OCI-LY7 (cell line): ENCODE results near the gene CDHR2. TPM values are rescaled to one million over a fixed set of nuclear protein-coding genes. Genes with fewer than 3 reads are reported as not detected.

Experiments used
- BruUV-seq: library from RNA; stranded (reverse); fragments of 400-500 nt; replicated peaks from 2 replicates; lab custom pipeline; 2021; lab: Mats Ljungman, UMichigan
- CTCF ChIA-PET: fragments of 300-600 bp; sonication (Branson Sonifier 250); formaldehyde crosslinking; loops from one replicate; lab custom pipeline; 2022; ENCODE audit warnings: antibody characterized with exemption; ENCODE audit not compliant: unreplicated experiment; lab: Charles Lee
- POLR2A ChIA-PET: fragments of 300-600 bp; sonication (Branson Sonifier 250); formaldehyde crosslinking; loops from one replicate; lab custom pipeline; 2022; ENCODE audit warnings: antibody characterized with exemption; lab: Charles Lee
- DNase-seq: peaks from one replicate; pipeline ENCODE4 v3.0.0-alpha.2; 2015; ENCODE audit warnings: low spot score
- H2AFZ ChIP-seq: fragments of 200-600 bp; sonication (generic), shearing (Covaris generic); 2 replicates; pipeline ENCODE4 v1.6.1; 2014; ENCODE audit warnings: mild to moderate bottlenecking, antibody characterized with exemption, low read length, moderate library complexity
- H3K27ac ChIP-seq: fragments of 200-600 bp; sonication (generic); 2 replicates; pipeline ENCODE4 v1.5.1; 2014; ENCODE audit warnings: mixed run types, low read depth, mild to moderate bottlenecking, moderate library complexity, low read length, inconsistent platforms; ENCODE audit not compliant: poor library complexity, severe bottlenecking
- H3K36me3 ChIP-seq: fragments of 200-600 bp; sonication (generic); 2 replicates; pipeline ENCODE4 v1.6.1; 2014; ENCODE audit warnings: mild to moderate bottlenecking, antibody characterized with exemption, low read length, moderate library complexity, mixed read lengths; ENCODE audit not compliant: insufficient read depth
- H3K4me1 ChIP-seq: fragments of 200-600 bp; sonication (generic); 2 replicates; pipeline ENCODE4 v1.5.1; 2014; ENCODE audit warnings: mild to moderate bottlenecking, low read length; ENCODE audit not compliant: insufficient read depth, poor library complexity, severe bottlenecking
- H3K4me2 ChIP-seq: fragments of 200-600 bp; sonication (generic); 2 replicates; pipeline ENCODE4 v1.6.1; 2014; ENCODE audit warnings: mild to moderate bottlenecking, low read length
- H3K4me3 ChIP-seq: fragments of 200-600 bp; sonication (generic); 2 replicates; pipeline ENCODE4 v1.5.1; 2014; ENCODE audit warnings: mild to moderate bottlenecking, low read depth, low read length; ENCODE audit not compliant: poor library complexity, severe bottlenecking
- H3K79me2 ChIP-seq: fragments of 200-600 bp; sonication (generic); 2 replicates; pipeline ENCODE4 v1.6.1; 2016; ENCODE audit warnings: low read depth, mild to moderate bottlenecking, low read length, moderate library complexity, mixed read lengths; ENCODE audit not compliant: insufficient read depth
- H3K9me2 ChIP-seq: fragments of 200-600 bp; sonication (generic); 2 replicates; pipeline ENCODE4 v1.6.1; 2016; ENCODE audit warnings: mild to moderate bottlenecking, low read length, mixed read lengths; ENCODE audit not compliant: insufficient read depth
- H3K9me3 ChIP-seq: fragments of 200-600 bp; sonication (generic); 2 replicates; pipeline ENCODE4 v1.6.1; 2014; ENCODE audit warnings: mild to moderate bottlenecking, mixed run types, low read length, mixed read lengths
- H4K20me1 ChIP-seq: fragments of 200-600 bp; sonication (generic); 2 replicates; pipeline ENCODE4 v1.6.1; 2014; ENCODE audit warnings: mild to moderate bottlenecking, antibody characterized with exemption, low read length, moderate library complexity, mixed read lengths; ENCODE audit not compliant: insufficient read depth
- CTCF ChIP-seq: fragments of 200-600 bp; sonication (generic); conservative IDR thresholded peaks from 2 replicates; pipeline ENCODE4 v1.5.1; 2014; ENCODE audit warnings: mild to moderate bottlenecking, antibody characterized with exemption, low read length, moderate library complexity, mixed read lengths
- EZH2phosphoT487 ChIP-seq: fragments of 200-600 bp; sonication (generic); IDR thresholded peaks from 2 replicates; pipeline ENCODE4 v1.6.1; 2018; ENCODE audit warnings: low read depth, borderline replicate concordance, mild to moderate bottlenecking, mixed run types, antibody characterized with exemption, low read length, moderate library complexity, mixed read lengths
- intact Hi-C: fragments of 100-400 bp; cut with micrococcal nuclease; formaldehyde crosslinking; loops from one replicate; pipeline ENCODE4 v1.10.0; 2022; ENCODE audit not compliant: unreplicated experiment
- total RNA-seq, 2 experiments: library from RNA; depleted of rRNA in 1 of 2; stranded (reverse); fragments of >200 nt in 1 of 2; shearing (Covaris generic) in 1 of 2; gene quantifications; 2 replicates each; pipeline ENCODE4 v1.2.3, GENCODE V29; 2014 to 2022

Gene CDHR2
- total RNA-seq, 2 experiments from 2014 or later = 0.25 to 3.8 TPM

- Histone ChIP-seq H3K4me2 (peak overlapping the region; percentile 99), H3K27ac (peak overlapping the region; percentile 47), H3K9me2 (no peaks in the 10 kb centered on the region), H3K4me1 (peaks cover 70% of the 10 kb centered on the region), H2AFZ (peak overlapping the region; percentile 97; the same call in 1 of the 2 replicates), H3K9me3 (no peaks in the 10 kb centered on the region), H3K79me2 (no peaks in the 10 kb centered on the region; the same call in 1 of the 2 replicates), H3K36me3 (no peaks in the 10 kb centered on the region), H3K4me3 (peak overlapping the region; percentile 72), H4K20me1 (no peaks in the 10 kb centered on the region)
- DNase-seq = no peak
- no TSS peak for BruUV-seq
- intact Hi-C loops = no loop called here
- no peak for TF ChIP-seq EZH2phosphoT487
- TF ChIP-seq CTCF = no peak
- ChIA-PET CTCF (interaction anchor here (1.2 kb wide), 1 partner anchor 10 kb away, joined by 4 read pairs; no protein-coding TSS in a partner anchor), POLR2A (no interaction called here)
Observed at GRCh38 chr5:176631383-176632200, 82.5 kb downstream of the CDHR2 start.

- Histone ChIP-seq H3K9me2 (no peaks in the 10 kb centered on the region), H3K9me3 (no peaks in the 10 kb centered on the region), H2AFZ (no peak overlapping the region), H3K79me2 (no peaks in the 10 kb centered on the region; the same call in 1 of the 2 replicates), H3K27ac (peak overlapping the region; percentile 81), H3K4me2 (peak overlapping the region; percentile 88), H3K4me3 (no peak overlapping the region), H3K36me3 (no peaks in the 10 kb centered on the region), H3K4me1 (peaks cover 70% of the 10 kb centered on the region), H4K20me1 (no peaks in the 10 kb centered on the region)
- intact Hi-C loops = no loop called here
- CTCF ChIA-PET = interaction anchor here (0.6 to 1.2 kb wide), 4 partner anchors 9 to 19 kb away, joined by 4 to 10 read pairs (median 6); no protein-coding TSS in a partner anchor
- no peak for DNase-seq
- no TSS peak for BruUV-seq
- TF ChIP-seq CTCF (no peak), EZH2phosphoT487 (no peak)
- POLR2A ChIA-PET = interaction anchor here (1.0 to 3.2 kb wide), 2 partner anchors 11 to 14 kb away, joined by 4 to 15 read pairs; partner anchors contain the start of gene TSPAN17
Observed at GRCh38 chr5:176632745-176633144, 83.6 kb downstream of the CDHR2 start.
